Kidney capillary endothelial cell (primary cell): ENCODE data around the gene CIB1.
A peak's percentile ranks its signal among the peaks of the same experiment; 100 is the strongest.

Experiments used
- DNase-seq: peaks from one replicate; pipeline ENCODE4 v3.0.0-alpha.2; 2018; ENCODE audit warnings: low spot score

CIB1 gene

DNA sequence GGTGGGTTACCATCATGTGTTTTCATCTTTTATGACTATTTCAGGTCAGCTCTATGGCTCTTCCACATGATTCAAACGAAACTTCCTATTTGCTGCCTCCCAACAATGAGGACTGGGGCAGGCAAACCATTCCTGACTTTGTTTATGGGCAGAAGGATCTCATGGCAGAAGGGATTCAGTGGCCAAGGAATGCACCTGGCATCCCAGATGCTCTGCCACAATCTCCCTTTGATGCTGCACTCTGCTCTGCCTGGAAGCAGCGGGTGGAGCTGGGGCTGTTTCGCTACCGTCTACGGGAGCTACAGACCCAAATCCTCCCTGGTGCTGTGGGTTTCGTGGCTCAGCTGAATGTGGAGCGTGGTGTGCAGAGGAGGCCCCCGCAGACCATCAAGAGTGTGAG, 7.1 kb upstream of the CIB1 start:
- no peak for DNase-seq

DNA sequence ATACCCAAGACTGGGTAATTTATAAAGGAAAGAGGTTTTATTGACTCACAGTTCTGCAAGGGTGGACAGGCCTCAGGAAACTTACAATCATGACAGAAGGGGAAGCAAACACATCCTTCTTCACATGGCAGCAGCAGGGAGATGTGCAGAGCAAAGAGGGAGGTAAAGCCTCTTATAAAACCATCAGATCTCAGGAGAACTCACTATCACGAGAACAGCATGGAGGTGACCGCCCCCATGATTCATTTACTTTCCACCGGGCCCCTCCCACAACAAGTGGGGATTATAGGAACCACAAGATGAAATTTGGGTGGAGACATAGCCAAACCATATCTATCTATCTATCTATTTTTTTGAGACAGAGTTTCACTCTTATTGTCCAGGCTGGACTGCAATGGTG, 5.6 kb upstream of the CIB1 start:
- no peak for DNase-seq

DNA sequence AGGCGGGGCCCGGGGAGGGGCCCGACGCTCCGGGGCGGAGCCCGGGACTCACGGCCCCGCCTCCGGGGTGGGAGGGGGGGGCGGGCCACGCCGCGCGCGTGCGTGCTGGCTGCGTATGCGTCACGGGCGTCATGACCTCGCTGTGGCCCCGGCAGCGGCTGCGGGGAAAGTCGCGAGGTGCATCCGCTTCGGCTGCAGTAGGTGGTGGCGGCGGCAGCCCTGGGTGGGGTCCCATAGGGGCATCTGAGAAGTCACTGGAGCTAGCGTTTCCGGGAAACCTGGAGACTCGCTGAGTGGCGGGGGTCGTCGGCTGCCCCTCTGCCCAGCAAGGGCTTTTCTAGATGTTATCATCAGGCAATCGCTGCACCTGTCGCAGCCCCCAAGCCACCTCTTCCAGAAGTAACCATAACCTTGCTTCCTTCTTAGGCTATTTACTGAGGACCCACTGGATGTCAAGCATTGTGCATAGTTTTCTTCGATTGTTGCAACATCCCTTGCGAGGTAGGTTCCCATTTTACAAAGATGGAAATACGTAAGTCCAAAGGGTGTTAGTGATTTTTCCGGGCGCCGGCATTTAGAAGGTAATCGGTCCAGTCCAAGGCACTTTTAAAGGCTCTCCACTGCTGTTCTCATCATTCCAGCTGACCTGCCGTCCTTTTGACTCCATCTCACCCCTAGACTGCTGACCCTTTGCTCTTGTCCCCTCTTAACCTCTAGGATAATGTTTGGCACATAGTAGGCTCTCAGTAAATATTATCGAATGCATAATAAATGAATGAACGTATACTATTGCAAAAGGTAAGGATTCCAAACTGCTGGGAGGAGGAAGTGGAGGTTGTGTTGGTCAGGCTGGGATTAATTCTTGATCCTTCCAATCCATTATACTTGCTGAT, 601 bp upstream of the CIB1 start, which contains the start of gene GDPGP1:
Gene GDPGP1, plus strand, starts transcription at position 114 of the 893 bp plus-strand sequence. CDS start 6,700 bp downstream, outside the sequence.
- DNase-seq = peak; percentile 92

DNA sequence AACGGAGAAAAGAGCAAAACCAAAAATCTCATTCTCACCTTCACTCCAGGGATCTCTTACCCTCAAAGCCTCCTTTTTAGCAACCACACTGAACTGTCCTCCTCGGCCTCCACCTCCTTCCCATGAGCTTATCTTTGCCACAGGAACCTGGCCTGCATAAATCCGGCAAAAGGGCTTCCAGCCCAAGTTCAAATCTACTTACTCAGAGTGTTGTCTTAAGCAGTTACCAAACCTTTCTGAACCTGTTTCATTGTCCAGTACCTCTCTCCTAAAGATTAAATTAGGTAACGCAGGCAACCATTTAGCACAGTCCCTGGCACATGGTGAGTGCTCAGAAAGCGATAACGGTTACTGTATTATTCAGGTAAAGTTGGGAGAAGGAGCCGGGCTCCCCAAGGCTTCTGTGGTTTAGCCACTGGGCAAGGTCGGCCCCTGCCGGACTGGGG, 777 bp downstream of the CIB1 start:
- DNase-seq = no peak

DNA sequence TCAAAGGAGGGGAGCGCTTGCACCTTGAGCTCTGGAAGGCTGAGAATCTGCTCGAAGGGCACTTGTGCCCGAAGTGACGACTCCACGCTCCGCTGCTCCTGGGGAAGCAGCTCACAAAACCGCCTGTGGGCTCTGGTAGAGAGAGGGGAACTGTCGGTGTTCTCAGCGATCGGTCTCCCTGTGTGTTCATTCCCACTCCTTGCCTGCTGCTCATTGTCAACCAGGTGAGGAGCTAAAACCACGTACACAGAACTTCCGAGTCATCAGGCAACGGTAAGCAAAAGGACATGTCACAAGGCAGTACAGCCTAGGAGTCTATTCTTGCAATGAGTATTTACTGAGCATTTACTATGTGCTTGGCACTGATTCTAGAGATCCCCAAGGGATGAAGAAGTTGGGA, 1.5 kb downstream of the CIB1 start:
- DNase-seq = no peak

DNA sequence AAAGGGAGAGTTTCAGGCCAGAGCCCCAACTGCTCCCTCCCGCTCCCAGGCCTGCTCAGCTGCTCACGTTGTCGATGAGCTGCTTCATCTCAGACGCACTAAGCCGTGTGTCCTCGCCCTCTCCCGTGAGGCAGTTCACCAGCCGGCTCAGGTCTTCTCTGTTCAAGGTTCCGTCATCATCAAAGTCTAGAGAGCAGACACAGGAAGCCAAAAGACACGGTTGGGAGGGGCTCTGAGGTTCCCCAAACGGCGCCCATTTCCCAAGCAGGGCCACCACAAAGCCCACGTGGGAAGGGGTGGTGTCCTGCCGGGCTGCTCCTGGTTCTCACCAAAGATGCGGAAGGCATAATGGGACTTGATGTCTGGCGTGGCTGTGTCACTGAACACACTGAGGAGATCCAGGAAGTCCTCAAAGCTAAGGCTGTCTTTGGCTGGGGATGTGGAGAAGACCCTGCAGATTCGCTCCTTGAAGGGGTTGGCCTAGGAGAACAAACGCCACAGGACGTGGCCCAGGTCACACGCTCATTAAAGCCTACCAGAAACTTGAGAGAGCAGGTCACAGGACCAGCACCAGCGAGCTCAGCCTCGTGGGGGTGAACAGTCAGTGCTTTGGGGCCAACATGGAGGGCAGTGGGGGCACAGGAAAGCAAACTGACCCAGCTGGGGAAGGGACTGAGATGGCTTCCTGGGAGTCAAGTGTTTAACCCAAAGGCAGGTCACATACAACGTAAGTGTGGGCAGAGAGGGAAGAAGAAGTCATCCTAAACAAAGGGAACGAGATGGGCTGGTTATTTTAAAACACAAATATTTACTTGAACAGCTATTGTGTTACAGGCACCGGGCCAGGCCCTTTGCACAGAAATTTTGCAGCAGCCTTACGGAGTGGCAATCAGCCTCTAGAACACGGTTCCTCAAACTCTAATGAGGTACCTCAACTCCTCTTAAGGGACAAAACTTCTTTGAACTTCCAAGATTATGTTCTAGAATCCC, 2.4 kb downstream of the CIB1 start:
- DNase-seq = no peak

DNA sequence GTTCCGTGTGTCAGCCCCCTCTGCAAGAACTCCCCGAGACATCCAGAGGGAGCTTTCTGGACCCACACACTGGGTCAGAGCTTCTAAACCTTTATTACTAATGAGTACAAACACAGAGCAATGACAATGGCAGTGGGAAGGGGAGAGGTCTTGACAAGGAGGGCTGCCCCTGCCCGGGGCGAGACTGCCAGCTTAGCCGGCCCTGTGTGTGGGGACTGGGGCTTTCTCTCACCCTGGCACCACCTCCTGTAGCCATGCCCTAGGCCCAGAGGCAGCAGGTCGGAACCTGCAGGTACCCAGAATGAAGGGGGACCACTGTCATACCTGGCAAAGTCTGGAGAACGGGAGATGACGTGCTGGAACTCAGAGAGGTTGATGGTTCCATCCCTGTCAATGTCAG, 3.1 kb downstream of the CIB1 start:
- no peak for DNase-seq

DNA sequence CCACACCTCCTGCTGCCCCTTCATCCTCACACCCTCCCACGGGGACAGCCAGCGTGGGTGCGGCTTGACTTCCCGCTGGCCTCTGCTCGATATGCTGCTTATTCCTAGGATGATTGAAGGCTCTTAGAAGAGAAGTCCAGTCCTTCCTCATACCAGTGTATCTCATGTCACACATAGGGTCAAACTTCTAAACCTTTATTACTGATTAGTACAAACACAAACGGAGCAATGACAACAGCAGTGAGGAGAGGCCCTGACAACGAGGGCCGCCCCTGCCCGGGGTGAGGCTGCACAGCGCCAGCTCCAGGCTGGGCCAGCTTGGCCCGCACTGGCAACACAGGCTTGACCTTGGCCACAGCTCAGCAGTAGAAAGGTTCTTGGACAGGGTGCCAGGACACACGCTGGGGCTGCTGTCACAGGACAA, 3.7 kb downstream of the CIB1 start:
- no peak for DNase-seq

DNA sequence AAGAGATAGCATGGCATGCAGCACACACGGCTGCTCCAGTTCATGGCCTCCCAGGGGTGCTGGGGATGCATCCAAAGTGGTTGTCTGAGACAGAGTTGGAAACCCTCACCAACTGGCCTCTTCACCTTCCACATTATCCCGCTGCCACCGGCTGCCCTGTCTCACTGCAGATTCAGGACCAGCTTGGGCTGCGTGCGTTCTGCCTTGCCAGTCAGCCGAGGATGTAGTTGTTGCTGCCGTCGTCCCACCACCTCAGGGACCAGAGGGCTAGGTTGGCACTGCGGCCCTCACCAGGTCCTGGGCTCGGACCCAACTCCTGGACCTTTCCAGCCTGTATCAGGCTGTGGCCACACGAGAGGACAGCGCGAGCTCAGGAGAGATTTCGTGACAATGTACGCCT, 4.8 kb downstream of the CIB1 start:
- DNase-seq = no peak

DNA sequence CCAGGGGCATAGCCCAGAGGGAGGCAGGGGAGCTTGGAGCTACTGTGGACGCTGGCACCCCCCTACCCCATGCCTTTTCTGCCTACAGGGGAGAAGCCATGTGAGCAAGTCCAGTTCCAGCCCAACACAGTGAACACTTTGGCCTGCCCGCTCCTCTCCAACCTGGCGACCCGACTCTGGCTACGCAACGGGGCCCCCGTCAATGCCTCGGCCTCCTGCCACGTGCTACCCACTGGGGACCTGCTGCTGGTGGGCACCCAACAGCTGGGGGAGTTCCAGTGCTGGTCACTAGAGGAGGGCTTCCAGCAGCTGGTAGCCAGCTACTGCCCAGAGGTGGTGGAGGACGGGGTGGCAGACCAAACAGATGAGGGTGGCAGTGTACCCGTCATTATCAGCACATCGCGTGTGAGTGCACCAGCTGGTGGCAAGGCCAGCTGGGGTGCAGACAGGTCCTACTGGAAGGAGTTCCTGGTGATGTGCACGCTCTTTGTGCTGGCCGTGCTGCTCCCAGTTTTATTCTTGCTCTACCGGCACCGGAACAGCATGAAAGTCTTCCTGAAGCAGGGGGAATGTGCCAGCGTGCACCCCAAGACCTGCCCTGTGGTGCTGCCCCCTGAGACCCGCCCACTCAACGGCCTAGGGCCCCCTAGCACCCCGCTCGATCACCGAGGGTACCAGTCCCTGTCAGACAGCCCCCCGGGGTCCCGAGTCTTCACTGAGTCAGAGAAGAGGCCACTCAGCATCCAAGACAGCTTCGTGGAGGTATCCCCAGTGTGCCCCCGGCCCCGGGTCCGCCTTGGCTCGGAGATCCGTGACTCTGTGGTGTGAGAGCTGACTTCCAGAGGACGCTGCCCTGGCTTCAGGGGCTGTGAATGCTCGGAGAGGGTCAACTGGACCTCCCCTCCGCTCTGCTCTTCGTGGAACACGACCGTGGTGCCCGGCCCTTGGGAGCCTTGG, 5.6 kb downstream of the CIB1 start:
- DNase-seq = no peak

DNA sequence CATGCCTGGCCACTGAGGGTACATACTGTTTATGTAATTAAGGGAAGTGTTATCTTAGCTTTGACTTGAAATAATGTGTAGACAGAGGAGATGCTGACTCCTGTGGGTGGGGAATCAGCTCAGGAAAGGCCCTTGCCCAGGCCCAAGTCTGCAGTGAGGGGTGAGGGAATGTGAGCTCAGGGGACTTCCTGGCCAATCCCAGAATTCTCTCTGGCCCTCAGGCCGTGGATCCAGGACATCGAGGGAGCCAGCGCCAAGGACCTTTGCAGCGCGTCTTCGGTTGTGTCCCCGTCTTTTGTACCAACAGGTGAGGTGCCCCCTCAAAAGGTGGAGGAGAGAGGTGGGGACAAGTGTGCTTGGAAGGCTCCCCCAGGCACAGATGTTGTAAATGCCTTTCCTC, 6.4 kb downstream of the CIB1 start:
- no peak for DNase-seq

DNA sequence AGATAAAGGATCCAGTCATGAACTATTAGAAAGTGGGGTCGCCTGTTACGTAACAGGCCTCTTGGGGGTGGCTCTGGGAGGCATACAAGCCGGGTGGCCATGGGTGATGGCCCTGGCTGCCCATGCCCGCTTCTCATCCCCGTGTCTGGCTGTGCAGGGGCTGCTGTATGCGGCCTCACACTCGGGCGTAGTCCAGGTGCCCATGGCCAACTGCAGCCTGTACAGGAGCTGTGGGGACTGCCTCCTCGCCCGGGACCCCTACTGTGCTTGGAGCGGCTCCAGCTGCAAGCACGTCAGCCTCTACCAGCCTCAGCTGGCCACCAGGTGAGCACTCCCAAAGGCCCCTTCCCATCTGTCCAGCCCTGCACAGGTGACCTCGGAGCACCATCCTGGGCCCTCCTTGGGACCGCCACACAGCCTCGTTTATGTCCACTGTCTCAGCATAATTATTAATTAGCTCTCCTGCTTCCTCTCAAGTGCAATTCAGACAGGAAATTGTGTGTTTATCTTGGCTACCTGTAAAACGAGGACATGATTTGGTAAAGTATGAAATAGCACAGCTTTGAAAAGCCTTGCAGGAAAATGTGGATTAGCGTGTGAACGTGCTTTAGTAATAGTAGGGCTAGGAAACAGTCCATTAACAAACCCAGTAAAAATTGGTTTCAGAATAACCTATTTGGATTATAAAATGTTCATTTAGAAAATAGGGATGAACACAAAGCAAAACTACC, 8.1 kb downstream of the CIB1 start:
- DNase-seq = no peak

DNA sequence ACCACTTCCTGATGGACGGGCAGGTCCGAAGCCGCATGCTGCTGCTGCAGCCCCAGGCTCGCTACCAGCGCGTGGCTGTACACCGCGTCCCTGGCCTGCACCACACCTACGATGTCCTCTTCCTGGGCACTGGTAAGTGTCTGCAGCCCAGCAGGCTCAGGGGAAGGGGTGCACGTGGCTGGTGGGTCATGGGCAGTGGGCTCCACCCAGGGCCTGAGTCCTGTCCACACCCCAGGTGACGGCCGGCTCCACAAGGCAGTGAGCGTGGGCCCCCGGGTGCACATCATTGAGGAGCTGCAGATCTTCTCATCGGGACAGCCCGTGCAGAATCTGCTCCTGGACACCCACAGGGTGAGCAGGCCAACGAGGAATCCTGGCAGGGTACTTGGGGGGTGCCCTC, 8.7 kb downstream of the CIB1 start:
- DNase-seq = no peak

DNA sequence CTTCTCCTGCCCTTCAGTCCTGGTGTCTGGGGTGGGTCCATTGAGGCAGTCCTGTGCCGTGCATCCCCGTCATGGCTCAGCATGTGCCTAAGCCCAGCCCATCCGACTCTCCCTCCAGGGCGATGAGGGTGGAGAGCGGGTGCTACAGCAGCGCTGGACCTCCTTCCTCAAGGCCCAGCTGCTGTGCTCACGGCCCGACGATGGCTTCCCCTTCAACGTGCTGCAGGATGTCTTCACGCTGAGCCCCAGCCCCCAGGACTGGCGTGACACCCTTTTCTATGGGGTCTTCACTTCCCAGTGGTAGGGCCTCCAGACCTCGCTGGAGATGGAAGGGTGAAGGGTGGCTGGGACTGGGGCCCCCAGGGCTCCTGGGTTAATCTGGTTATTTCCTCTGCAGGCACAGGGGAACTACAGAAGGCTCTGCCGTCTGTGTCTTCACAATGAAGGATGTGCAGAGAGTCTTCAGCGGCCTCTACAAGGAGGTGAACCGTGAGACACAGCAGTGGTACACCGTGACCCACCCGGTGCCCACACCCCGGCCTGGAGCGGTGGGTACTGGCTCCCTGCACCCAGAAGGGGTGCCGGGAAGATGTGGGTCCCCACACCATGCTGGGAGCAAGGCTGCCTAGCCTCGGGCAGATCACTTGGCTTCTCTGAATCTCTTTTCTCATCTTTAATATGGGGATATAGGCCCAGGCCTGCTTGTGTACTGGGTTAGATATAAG, 10.1 kb downstream of the CIB1 start:
- no peak for DNase-seq

DNA sequence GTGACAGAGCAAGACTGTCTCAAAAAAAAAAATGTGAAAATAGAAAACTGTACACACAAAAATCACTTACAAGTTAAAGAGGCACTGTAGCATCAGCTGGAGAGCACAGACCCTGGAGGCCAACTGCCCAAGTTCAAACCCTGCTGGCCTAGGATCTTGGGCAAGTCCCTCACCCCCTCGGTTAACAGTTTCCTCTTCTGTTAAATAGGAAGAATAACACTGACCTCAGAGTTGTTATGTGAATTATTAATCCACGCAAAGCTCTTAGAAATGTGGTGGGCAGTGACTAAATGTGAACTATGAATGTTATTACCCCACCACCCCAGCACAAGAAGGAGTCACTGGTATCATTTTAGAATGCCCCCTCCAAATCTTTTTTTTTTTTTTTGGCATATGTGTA, 11.2 kb downstream of the CIB1 start:
- no peak for DNase-seq

DNA sequence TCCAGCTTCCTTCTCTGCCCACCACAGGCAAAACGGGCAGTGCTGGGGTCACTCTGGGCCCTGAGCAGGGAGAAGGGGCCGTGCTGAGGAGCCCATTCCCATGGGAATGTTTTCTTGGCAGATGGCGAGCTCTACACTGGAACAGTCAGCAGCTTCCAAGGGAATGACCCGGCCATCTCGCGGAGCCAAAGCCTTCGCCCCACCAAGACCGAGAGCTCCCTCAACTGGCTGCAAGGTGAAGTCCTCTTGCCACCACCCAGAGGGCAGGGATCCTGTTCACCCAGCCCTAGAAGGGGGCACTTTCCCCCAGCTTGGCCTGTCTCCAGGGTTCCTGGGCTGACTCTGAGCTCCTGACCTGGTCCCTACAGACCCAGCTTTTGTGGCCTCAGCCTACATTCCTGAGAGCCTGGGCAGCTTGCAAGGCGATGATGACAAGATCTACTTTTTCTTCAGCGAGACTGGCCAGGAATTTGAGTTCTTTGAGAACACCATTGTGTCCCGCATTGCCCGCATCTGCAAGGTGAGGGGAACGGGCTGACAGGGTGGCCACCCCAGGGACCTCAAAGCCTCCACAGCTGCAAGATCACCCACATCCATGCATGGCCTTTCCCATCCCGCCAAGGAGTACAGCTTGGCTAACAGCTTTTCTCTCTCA, 12.4 kb downstream of the CIB1 start:
- peak; percentile 68 for DNase-seq

DNA sequence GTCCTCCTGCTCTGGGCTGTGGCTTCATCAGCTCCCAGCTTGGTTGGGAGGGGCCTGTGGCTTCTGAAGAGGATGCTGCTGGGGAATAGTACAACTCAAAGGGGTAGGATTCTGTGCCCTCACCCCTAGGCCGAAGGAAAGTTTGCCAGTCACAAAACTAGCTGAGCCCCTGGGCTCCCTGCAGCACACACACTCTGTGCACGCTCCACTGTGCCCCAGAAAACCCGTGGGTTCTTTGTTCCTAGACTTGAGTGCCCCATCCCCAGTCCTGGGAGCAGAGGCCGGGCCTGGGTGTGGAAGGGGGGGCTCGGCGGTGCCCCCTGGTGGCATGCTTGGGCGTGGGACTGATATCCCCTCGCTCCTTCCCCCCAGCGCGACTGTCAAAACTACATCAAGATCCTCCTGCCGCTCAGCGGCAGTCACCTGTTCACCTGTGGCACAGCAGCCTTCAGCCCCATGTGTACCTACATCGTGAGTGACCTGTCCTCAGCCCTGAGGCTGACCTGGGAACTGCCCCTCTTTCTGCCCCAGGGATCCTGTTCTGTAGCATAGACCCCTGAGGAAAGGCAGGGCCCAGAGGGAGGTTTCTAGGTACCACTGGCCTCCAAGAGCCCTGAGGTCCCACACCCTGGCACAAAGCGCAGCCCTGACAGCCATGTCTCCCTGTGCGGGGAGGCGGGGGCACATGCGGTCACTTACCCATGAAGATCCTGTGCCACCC, 14.2 kb downstream of the CIB1 start:
- no peak for DNase-seq

DNA sequence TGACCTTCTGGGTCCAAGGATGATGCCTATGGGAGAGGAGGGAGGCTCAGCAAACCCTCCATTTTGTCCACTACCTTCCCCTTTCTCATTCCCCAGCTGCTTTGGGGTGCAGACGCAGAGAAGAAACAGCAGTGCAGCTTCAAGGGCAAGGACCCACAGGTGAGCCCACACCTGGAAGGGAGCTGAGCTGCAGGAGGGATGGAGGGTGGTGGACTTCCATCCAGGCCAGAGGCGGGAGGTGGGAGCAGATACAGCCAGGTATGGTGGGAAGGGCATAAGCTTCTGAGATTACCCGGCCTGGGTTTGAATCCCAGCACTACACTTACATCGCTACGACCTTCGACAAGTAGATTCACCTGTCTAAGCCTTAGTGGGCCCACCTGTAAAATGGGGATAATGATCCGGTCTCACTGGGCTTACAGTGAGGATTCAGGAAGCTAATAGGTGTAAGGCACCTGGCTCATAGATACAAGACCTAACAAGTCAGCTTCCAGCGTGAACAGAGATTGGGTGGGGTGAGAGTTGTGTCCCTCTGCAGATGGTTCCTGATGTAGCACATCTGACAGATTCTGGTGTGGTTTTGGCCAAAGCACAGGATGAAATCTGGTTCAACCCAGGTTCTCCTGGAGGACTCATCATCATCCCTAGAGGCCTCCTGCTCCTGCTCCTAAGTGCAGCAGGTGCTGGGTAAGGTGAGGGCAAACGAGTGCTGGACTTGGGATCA, 15.9 kb downstream of the CIB1 start:
- no peak for DNase-seq
